Progenitor cell of endocrine pancreas (in vitro differentiated cells): ENCODE results near the gene ZNF275. TPM values are rescaled to one million over a fixed set of nuclear protein-coding genes. Genes with fewer than 3 reads are reported as not detected.
A peak's percentile ranks its signal among the peaks of the same experiment; 100 is the strongest.

Experiments
- DNase-seq: peaks from one replicate; pipeline ENCODE4 v3.0.0; 2021; ENCODE audit warnings: low spot score; ENCODE audit not compliant: unreplicated experiment
- H3K27ac Mint-ChIP-seq: 2 replicates; pipeline ENCODE4 v1.8.0; 2021; ENCODE audit warnings: mild to moderate bottlenecking, moderate library complexity, mixed read lengths
- H3K27me3 Mint-ChIP-seq: 2 replicates; pipeline ENCODE4 v1.8.0; 2021; ENCODE audit warnings: mixed read lengths
- H3K36me3 Mint-ChIP-seq: 2 replicates; pipeline ENCODE4 v1.8.0; 2022; ENCODE audit warnings: mixed read lengths; ENCODE audit not compliant: insufficient read depth
- H3K4me1 Mint-ChIP-seq: 2 replicates; pipeline ENCODE4 v1.8.0; 2021; ENCODE audit warnings: low read depth, mixed read lengths
- H3K4me3 Mint-ChIP-seq: 2 replicates; pipeline ENCODE4 v1.8.0; 2021; ENCODE audit warnings: low read depth, mild to moderate bottlenecking, moderate library complexity, mixed read lengths
- H3K9me3 Mint-ChIP-seq: 2 replicates; pipeline ENCODE4 v1.8.0; 2021; ENCODE audit warnings: low read depth, mixed read lengths
- total RNA-seq: library from RNA; stranded (reverse); gene quantifications from 2 replicates; pipeline ENCODE4 v1.2.1, GENCODE V29; 2021
- TF ChIP-seq, protein P1 (sequence below): fragments of 200-600 bp; sonication (generic); IDR thresholded peaks from one replicate; pipeline ENCODE4 v1.5.0; 2021; ENCODE audit warnings: antibody characterized with exemption, mild to moderate bottlenecking; ENCODE audit not compliant: unreplicated experiment

Gene ZNF275
- total RNA-seq, 1 donor from 2014 or later, result 12.2 TPM

DNA sequence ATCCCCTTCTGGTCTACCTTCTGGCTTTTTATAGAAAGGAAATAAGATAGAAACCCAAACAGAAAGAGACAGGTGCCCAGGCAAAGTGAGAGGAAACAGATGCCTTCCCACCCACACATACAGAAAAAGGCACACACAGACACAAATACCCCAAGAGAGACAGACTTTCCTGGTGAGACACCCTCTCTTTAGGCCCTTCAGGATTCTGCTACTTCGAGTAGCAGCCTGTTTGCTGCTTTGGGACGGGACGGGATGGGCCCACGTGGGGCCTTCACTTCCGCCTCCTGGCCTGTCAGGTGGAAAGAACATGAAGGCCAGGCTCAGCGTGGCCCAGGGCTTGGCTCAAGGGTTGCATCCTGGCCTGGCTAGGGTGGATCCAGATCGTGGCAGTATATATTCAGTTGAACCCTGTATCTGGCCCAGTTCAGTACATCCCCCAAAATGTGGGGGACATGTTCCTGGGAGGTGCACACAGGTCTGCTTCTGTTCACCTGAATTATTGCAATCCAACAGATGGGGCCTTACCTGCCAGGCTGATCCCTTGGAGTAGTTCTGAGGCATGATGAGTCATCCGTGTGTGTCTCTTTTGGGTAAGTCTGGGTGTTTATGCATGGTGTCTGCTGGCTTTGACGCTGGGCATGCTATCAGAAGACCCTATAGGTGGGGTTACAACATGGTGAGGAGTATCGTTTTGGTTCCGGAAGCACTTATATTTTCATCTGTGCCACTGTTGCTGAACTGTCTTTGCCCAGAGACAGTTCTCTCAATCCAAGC, 2.4 kb downstream of the ZNF275 start:
- Mint-ChIP-seq H3K27me3 (peaks cover 6% of the 10 kb centered on the region), H3K4me1 (peaks cover 6% of the 10 kb centered on the region), H3K36me3 (peaks cover 15% of the 10 kb centered on the region), H3K9me3 (peaks cover 19% of the 10 kb centered on the region), H3K4me3 (no peak overlapping the region), H3K27ac (peak overlapping the region; percentile 85)
- TF ChIP-seq, protein P1, sequence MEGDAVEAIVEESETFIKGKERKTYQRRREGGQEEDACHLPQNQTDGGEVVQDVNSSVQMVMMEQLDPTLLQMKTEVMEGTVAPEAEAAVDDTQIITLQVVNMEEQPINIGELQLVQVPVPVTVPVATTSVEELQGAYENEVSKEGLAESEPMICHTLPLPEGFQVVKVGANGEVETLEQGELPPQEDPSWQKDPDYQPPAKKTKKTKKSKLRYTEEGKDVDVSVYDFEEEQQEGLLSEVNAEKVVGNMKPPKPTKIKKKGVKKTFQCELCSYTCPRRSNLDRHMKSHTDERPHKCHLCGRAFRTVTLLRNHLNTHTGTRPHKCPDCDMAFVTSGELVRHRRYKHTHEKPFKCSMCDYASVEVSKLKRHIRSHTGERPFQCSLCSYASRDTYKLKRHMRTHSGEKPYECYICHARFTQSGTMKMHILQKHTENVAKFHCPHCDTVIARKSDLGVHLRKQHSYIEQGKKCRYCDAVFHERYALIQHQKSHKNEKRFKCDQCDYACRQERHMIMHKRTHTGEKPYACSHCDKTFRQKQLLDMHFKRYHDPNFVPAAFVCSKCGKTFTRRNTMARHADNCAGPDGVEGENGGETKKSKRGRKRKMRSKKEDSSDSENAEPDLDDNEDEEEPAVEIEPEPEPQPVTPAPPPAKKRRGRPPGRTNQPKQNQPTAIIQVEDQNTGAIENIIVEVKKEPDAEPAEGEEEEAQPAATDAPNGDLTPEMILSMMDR, result no peak
- no peak for DNase-seq

DNA sequence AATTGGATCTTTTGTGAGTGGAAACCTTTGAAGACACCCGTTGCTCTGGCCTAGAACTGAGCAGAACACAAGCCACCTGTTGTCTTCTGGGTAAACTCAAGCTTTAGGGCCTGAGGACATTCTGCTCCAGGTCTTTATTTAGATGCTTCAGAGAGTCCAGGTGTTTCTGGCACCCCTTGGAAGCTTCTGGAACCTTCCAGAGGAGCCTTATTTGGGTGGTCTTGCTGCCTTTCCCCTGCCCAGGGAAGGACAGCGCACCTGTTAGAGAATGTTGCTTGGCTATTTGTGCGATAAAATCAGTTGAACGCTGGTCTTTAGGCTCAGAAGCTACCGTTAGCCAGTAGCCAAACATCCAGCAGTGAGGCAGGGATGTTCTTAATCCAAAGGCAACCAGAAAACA, 3.0 kb downstream of the ZNF275 start:
- H3K27ac Mint-ChIP-seq, result no peak overlapping the region
- TF ChIP-seq, protein P1, result no peak
- peaks cover 18% of the 10 kb centered on the region for H3K36me3 Mint-ChIP-seq
- no peak overlapping the region for H3K4me3 Mint-ChIP-seq
- peaks cover 5% of the 10 kb centered on the region for H3K27me3 Mint-ChIP-seq
- H3K4me1 Mint-ChIP-seq, result peaks cover 6% of the 10 kb centered on the region
- H3K9me3 Mint-ChIP-seq, result peaks cover 24% of the 10 kb centered on the region
- no peak for DNase-seq

DNA sequence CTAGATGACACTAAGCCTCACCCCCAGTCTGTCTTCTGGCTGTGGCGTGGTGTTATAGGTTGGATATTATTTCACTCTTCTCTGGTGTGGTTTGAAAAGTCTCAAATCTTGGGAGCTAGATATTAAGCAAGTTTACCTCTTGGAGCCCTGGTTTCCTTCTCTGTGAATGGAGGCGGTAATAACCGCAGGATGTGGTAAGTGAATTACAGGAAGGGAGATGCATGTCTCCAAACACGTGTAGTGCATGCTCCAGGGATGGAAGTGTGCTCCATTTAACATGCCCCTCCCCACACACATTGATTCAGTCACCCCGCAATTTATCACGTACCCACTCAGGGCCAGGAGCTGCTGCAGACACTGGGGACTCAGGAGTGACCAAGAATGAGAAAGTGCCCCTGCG, 4.9 kb downstream of the ZNF275 start:
- Mint-ChIP-seq H3K9me3 (peaks cover 29% of the 10 kb centered on the region), H3K27me3 (no peaks in the 10 kb centered on the region), H3K4me3 (no peak overlapping the region), H3K36me3 (peaks cover 22% of the 10 kb centered on the region), H3K27ac (no peak overlapping the region), H3K4me1 (peaks cover 4% of the 10 kb centered on the region)
- TF ChIP-seq, protein P1, result no peak
- DNase-seq, result no peak

DNA sequence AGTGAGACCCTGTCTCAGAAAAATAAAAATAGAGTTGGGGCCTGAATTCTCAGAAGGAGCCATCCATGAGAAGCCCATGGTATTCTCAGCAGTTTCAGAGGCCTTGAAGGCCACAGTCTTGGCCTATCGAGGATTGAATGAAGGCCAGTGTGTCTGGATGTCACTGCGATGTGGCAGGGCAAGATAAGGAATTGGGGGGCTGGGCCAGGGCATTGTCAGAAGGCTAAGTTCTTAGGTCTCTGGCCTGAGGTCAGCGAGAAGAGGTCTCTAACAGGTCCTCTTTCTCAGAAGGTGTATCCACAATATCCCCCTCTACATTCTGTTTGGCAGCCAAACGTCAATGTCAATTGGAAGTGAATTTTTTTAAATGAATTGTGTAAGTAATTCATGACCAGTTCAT, 5.7 kb downstream of the ZNF275 start:
- Mint-ChIP-seq H3K27ac (no peak overlapping the region), H3K36me3 (peaks cover 22% of the 10 kb centered on the region), H3K4me3 (no peak overlapping the region), H3K4me1 (peaks cover 4% of the 10 kb centered on the region), H3K9me3 (peaks cover 29% of the 10 kb centered on the region), H3K27me3 (no peaks in the 10 kb centered on the region)
- no peak for DNase-seq
- TF ChIP-seq, protein P1, result no peak

DNA sequence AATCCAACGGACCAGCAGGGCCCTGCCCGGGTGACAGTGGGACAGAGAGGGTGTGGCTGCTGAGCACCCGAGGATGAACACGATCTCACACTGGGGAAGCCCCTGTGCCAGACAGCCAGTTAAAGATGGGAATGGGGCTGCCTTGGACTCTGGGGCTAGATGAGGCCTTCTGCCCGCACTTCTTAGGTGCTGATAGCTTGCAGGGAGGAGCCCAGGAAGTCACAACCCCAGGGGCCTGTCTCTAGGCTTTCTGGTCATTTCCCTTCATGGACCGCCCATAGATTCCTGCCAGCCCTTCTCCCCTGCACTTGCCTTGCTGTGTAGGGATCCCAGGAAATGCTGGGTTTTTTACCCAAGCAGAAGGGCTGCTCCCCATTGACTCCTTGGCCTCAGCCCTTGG, 6.2 kb downstream of the ZNF275 start:
- TF ChIP-seq, protein P1, result no peak
- Mint-ChIP-seq H3K4me3 (no peak overlapping the region), H3K36me3 (peaks cover 24% of the 10 kb centered on the region), H3K27ac (no peak overlapping the region), H3K9me3 (peaks cover 29% of the 10 kb centered on the region), H3K4me1 (peaks cover 2% of the 10 kb centered on the region), H3K27me3 (no peaks in the 10 kb centered on the region)
- DNase-seq, result no peak
